Astrocyte of the spinal cord (primary cell): ENCODE results near the gene HOXD1.

Experiments
- DNase-seq: peaks from one replicate; pipeline ENCODE4 v3.0.0; 2011; ENCODE audit warnings: low read depth, low spot score
- H3K4me3 ChIP-seq: 2 replicates; pipeline ENCODE4 v1.5.1; 2011; ENCODE audit warnings: low read depth, mild to moderate bottlenecking, low read length, moderate library complexity
- in situ Hi-C: cut with HindIII; loops from 2 replicates; pipeline ENCODE4 v1.10.0; 2017; ENCODE audit warnings: low sequenced_read_pairs
- TF ChIP-seq, protein P1 (sequence below): IDR thresholded peaks from 2 replicates; pipeline ENCODE4 v1.5.1; 2012; ENCODE audit warnings: low read depth, mild to moderate bottlenecking, low read length, inconsistent platforms

HOXD1 gene

DNA sequence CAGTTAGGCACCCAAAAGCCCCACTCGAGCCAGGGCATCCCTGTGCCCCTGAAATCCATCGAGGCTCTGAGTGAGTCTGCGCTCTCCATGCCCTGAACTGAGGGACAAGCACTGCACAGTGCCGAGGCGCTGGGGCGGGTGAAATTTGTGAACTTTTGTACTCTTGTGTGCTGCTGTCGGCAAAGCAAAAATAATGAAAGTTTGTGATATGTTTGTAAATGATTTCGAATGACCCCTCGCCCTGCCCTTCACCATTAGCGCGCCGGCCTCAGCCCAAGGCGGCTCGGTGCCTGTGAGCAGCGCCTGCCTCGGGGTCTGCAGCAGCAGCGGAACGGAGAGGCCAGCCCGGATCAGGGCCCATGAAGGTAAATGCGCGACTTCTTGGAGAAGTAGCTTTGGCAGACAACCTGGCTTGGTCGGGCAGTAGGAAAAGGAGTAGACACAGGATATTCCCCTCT lies 39.0 kb upstream of the HOXD1 start:
- H3K4me3 ChIP-seq: no peak overlapping the region
- DNase-seq: no peak
- in situ Hi-C loops: no loop called here
- TF ChIP-seq, protein P1, sequence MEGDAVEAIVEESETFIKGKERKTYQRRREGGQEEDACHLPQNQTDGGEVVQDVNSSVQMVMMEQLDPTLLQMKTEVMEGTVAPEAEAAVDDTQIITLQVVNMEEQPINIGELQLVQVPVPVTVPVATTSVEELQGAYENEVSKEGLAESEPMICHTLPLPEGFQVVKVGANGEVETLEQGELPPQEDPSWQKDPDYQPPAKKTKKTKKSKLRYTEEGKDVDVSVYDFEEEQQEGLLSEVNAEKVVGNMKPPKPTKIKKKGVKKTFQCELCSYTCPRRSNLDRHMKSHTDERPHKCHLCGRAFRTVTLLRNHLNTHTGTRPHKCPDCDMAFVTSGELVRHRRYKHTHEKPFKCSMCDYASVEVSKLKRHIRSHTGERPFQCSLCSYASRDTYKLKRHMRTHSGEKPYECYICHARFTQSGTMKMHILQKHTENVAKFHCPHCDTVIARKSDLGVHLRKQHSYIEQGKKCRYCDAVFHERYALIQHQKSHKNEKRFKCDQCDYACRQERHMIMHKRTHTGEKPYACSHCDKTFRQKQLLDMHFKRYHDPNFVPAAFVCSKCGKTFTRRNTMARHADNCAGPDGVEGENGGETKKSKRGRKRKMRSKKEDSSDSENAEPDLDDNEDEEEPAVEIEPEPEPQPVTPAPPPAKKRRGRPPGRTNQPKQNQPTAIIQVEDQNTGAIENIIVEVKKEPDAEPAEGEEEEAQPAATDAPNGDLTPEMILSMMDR: no peak

DNA sequence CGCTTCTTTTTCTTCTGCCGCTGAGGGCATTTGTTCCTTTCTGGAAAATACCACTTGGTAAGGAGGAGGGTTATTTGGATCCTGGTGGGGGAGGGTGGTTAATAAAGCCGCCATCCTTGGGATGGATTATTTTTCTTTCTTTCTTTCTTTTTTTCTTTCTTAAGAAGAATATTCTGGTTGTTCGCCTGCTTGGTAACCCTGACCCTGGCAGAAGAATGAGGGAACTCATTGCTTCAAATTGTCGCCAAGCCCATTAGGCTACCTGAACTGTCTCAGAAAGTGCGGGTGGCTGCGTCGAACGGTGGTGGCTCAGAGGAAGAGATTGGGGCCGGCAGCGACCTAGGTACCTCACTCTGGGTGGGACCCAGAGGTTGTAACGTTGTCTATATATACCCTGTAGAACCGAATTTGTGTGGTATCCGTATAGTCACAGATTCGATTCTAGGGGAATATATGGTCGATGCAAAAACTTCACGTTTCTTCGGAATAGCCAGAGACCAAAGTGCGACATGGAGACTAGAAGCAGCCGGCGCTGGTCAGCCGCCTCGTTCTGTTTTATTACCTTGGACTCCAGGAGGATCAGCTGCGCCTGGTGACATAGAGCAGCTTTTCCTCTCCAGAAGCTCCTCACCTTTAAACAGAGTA lies 38.4 kb upstream of the HOXD1 start:
- in situ Hi-C loops: no loop called here
- TF ChIP-seq, protein P1: no peak
- DNase-seq: no peak
- H3K4me3 ChIP-seq: no peak overlapping the region

DNA sequence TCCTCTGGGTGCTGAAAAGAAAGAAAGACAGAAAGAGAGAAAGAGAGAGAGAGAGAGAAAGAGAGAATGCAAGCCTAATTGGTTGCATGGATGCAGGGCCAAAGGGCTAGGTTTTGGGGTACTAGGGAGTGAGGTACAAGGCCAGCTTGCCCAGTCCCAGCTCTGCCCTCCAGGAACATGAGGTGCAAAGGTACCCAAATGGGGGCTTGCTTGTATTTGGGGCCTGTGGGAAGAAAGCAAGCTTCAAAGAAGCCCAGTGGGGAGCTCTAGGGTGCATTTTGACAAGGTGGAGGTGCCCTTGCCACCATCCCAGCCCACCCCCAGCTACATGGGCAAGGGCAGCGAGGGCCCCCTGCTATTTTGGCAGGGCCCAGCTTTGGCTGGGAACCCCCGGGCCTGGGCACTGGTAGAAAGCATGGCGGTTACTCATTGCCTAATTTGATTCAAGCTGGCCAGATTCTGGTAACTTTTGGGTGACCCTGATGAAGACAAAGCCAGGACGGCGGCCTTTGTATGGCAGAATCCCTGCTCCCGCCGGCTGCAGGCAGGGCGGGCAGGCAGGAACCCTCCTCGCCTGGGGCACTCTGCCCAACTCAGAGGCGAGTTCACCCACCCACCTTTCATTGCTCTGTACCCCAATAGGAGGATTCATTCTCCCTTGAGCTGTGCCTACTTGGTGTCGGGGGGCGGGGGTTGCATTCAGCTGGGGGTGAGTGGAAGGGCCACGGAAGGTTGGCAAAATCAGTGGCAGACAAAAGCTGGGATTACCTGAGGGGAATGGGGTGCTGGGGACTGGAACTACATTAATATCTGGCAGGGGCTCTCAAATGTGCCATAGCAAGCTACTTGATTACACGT lies 37.7 kb upstream of the HOXD1 start:
- no peak for DNase-seq
- H3K4me3 ChIP-seq: no peak overlapping the region
- in situ Hi-C loops: no loop called here
- TF ChIP-seq, protein P1: no peak

DNA sequence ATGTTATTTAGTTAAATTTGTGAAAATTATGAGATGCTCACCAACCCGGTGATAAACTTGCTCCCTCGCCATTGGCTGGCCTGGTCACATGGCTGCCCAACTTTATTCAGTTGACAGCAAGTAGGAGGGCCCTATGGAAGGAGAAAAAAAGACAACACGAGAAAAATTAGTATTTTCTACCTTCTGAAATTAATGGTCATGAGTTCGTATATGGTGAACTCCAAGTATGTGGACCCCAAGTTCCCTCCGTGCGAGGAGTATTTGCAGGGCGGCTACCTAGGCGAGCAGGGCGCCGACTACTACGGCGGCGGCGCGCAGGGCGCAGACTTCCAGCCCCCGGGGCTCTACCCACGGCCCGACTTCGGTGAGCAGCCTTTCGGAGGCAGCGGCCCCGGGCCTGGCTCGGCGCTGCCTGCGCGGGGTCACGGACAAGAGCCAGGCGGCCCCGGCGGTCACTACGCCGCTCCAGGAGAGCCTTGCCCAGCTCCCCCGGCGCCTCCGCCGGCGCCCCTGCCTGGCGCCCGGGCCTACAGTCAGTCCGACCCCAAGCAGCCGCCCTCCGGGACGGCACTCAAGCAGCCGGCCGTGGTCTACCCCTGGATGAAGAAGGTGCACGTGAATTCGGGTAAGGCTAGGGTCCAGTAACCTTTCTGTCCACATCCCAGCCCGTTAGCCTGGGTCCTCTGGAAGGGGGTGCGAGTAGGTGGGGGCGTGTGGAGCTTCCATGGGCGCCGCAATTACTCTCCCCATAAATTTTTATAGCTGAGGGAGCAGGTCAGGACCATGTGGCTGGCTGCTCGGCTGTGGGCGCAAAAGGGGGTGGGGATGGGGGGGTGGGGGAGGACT lies 36.8 kb upstream of the HOXD1 start, which contains the start of gene HOXD4:
Gene HOXD4 (plus strand): TSS at position 109 of the 846 bp plus-strand sequence. CDS start 84 bp downstream, at position 193.
- in situ Hi-C loops: no loop called here
- TF ChIP-seq, protein P1: no peak
- DNase-seq: no peak
- peak within 1 kb of the TSS; percentile 32 for H3K4me3 ChIP-seq

- DNase-seq: no peak
- peak overlapping the region; percentile 32 for H3K4me3 ChIP-seq
- TF ChIP-seq, protein P1: no peak
- in situ Hi-C loops: no loop called here
These were observed 35.9 kb upstream of the HOXD1 start for GRCh38 chr2:176152350-176153181.
